ENCODE results near the gene UQCRC2. TPM values are rescaled to one million over a fixed set of nuclear protein-coding genes. Genes with fewer than 3 reads are reported as not detected.
A peak's percentile ranks its signal among the peaks of the same experiment; 100 is the strongest.
"Not testable (repeated sequence)": the region's sequence is repeated elsewhere in the genome, so short reads cannot be mapped to it uniquely, and the experiment has no call there.

The UQCRC2 gene
- total RNA-seq = 100 to 1,000 TPM; 204 to 261 TPM

DNA sequence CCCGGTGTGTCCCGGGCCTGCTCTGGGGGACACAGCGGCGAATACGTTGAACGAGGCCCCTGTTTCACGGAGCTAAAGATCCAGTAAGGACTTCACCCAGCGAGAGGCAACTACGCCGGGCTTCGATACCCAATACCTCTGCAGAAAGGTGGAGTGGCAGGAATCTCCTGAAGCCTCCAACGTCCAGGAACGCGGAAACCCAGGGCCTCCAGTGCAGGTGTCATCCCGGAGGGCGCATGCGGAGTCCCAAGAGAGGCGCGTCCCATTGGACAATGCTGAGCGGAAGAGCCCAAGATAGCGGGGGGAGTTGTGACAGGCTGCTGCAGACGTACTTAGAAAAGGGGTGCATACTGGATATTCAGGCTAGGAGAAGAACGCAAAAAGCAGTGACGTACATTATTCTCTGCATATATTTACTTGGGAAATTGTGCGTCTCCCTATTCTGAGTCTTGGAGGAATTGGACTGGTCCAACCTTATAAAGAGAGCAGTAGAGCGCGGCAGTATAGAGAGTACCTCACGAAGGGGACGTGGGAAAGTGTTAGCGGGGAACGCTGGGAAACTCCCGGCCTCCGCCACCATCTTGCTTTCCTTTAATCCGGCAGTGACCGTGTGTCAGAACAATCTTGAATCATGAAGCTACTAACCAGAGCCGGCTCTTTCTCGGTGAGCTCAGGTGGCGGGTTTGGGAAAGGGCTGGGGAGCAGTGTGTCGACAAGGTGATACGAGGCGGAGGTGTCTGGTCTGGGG is at the start of gene UQCRC2:
TSS of gene UQCRC2 (plus strand) at position 569 of the 748 bp plus-strand sequence. CDS start at position 632, 63 bp downstream.
- Mint-ChIP-seq H3K27me3 (no peaks in the 10 kb centered on the region), H3K4me3 (peak within 1 kb of the TSS; percentile 98), H3K36me3 (peaks cover 8% of the 10 kb centered on the region), H3K9me3 (no peaks in the 10 kb centered on the region), H3K4me1 (ENCODE audit: low read depth in 2 of 2) (peaks cover 28 to 30% of the 10 kb centered on the region in 2 donors), H3K27ac (peak within 1 kb of the TSS; percentile 91 to 99)
- DNase-seq (ENCODE audit: low spot score) (peak; percentile 92), ATAC-seq (peak; percentile 95 to 97)

DNA sequence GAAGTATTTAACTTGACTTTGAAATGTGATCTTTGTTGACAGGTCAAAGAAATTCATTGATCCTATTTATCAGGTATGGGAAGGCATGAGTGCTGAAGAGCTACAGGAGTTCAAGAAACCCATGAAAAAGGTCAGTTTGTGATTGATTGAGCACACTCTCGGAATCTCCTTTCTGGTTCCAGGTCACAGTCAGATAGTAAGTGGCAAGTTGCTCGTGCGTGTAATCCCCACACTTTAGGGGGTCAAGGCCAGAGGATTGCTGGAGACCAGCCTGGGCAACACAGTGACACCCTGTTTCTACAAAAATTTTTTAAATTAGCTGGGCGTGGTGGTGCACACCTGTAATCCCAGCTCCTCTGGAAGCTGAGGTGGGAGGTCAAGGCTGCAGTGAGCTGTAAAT is 20.5 kb upstream of the UQCRC2 start:
- H3K4me3 Mint-ChIP-seq; H3K9me3 Mint-ChIP-seq; ATAC-seq; H3K36me3 Mint-ChIP-seq; DNase-seq (ENCODE audit: low spot score); H3K4me1 Mint-ChIP-seq (ENCODE audit: low read depth in 2 of 2); H3K27me3 Mint-ChIP-seq; H3K27ac Mint-ChIP-seq: not testable (repeated sequence)

DNA sequence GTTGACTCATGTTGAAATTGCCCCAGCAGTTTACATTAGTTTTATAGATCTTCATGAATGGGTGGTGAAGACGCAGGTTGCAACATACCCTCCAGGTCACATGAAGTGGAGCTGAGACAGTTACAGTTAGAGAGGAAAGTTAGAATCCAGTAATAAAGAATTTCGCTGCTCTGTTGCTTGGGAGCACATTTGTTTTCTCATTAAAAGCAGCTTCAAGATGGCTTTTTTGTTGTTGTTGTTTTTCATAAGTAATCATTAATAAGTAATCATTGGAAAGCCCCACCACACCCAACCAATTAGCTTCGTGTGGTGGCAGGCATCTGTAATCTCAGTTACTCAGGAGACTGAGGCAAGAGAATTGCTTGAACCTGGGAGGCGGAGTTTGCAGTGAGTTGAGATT is 19.8 kb upstream of the UQCRC2 start:
- not testable (repeated sequence) for H3K4me3 Mint-ChIP-seq, ATAC-seq

DNA sequence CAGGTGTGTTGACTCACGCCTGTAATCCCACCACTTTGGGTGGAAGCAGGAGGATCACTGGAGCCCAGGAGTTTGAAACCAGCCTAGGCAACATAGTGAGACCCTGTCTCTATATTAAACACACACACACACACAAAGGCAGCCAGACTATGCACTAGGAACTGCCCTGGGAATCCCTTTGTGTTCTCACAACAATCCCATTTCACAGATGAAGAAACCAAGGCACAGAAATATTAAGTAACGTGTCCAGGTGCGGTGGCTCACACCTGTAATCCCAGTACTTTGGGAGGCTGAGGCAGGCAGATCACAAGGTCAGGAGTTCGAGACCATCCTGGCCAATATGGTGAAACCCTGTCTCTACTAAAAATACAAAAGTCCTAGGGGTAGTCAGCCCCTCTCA is 19.4 kb upstream of the UQCRC2 start:
- not testable (repeated sequence) for ATAC-seq; H3K27me3 Mint-ChIP-seq; H3K9me3 Mint-ChIP-seq; H3K27ac Mint-ChIP-seq; H3K4me1 Mint-ChIP-seq (ENCODE audit: low read depth in 2 of 2); DNase-seq (ENCODE audit: low spot score); H3K36me3 Mint-ChIP-seq; H3K4me3 Mint-ChIP-seq

More for the DNA sequence above, 19.8 kb upstream of the UQCRC2 start:
- not testable (repeated sequence) for DNase-seq (ENCODE audit: low spot score); H3K36me3 Mint-ChIP-seq; H3K4me1 Mint-ChIP-seq (ENCODE audit: low read depth in 2 of 2); H3K9me3 Mint-ChIP-seq; H3K27ac Mint-ChIP-seq; H3K27me3 Mint-ChIP-seq

DNA sequence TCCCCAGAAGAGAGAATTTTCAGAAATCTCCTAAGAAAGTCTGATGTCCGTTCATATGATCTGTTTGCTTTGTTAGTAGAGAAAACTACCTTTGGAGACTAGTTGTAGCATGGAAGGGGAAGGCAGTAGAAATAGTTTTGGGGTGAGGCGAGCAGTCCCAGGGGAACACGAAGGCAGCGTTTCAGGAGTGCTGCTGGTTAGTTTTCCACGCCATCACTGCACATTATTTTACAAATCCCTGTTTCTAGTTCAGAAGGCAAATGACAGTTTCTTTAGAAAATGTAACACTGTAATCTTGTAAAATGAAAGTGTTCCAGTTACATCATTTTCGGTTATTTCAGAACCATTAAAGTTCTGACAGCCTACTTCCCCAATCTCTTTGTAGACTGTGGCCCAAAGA is 16.9 kb upstream of the UQCRC2 start:
- not testable (repeated sequence) for ATAC-seq; H3K27ac Mint-ChIP-seq; H3K9me3 Mint-ChIP-seq; DNase-seq (ENCODE audit: low spot score); H3K27me3 Mint-ChIP-seq; H3K36me3 Mint-ChIP-seq; H3K4me1 Mint-ChIP-seq (ENCODE audit: low read depth in 2 of 2); H3K4me3 Mint-ChIP-seq

DNA sequence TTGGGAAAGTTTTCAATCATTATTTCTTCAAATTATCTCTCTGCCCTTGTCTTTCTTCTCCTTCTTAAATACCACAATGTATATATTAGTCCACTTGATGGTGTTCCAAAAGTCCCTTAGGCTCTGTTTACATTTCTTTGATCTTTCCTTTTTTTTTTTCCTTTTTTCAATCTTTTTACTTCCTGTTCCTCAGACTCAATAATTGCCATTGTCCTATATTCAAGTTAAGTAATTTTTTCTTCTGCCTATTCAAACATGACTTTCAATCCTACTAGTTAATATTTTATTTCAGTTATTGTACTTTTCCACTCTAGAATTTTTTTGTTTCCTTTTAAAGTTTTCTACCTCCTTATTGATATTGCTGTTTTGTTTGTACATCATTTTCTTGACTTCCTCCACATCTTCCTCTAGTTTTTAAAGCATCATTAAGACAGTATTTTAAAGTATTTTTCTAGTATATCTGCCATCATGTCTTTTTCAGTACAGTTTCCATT is 15.8 kb upstream of the UQCRC2 start:
- Mint-ChIP-seq H3K27ac (no peak overlapping the region), H3K27me3 (peaks cover 0 to 5% of the 10 kb centered on the region in 2 donors), H3K4me1 (ENCODE audit: low read depth in 2 of 2) (peaks cover 0 to 7% of the 10 kb centered on the region in 2 donors), H3K4me3 (no peak overlapping the region), H3K36me3 (no peaks in the 10 kb centered on the region), H3K9me3 (no peaks in the 10 kb centered on the region)
- ATAC-seq (no peak), DNase-seq (ENCODE audit: low spot score) (no peak)

DNA sequence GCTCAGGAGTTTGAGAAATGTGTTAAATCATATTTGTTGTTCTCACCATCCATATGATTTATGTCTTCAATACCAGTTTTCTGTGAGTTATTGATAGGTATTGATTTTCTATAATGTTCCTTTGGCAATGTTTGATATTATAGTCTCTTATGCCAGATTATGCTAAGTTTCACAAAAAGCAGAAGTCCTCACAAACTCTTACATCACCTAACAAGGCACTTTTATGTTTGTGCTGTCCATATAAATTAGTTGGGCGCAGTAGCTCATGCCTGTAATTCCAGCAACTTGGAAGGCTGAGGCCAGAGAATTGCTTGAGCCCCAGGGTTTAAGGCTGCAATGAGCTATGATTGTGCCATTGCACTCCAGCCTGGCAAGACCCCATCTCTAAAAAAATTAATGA is 12.6 kb upstream of the UQCRC2 start:
- Mint-ChIP-seq H3K9me3 (no peaks in the 10 kb centered on the region), H3K4me3 (no peak overlapping the region), H3K27ac (no peak overlapping the region)

DNA sequence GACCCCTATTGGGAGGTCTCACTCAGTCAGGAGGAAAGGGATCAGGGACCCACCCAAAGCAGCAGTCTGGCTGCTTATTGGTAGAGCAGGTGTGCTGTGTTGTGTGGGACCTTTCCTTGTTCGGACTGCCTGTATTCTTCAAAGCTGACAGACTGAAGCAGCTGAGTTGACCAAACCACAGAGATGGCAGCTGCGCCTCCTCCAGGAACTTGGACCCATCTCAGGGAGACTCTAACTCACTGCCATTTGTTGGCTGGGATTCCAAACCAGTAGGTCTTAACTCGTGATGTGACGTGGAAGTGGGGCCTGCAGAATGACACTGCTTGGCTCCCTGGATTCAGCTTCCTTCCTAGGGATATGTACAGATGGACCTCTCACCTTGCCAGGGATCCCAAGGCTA is 9.6 kb upstream of the UQCRC2 start:
- no peak for ATAC-seq
- H3K36me3 Mint-ChIP-seq = no peaks in the 10 kb centered on the region
- H3K4me1 Mint-ChIP-seq (ENCODE audit: low read depth in 2 of 2) = peaks cover 0 to 12% of the 10 kb centered on the region in 2 donors
- no peak for DNase-seq (ENCODE audit: low spot score)
- H3K9me3 Mint-ChIP-seq = no peaks in the 10 kb centered on the region
- H3K27ac Mint-ChIP-seq = no peak overlapping the region
- no peaks in the 10 kb centered on the region for H3K27me3 Mint-ChIP-seq
- H3K4me3 Mint-ChIP-seq = no peak overlapping the region

More for the DNA sequence above, 12.6 kb upstream of the UQCRC2 start:
- DNase-seq (ENCODE audit: low spot score) (no peak), ATAC-seq (no peak)
- Mint-ChIP-seq H3K27me3 (peaks cover 0 to 5% of the 10 kb centered on the region in 2 donors), H3K4me1 (ENCODE audit: low read depth in 2 of 2) (peaks cover 0 to 4% of the 10 kb centered on the region in 2 donors), H3K36me3 (no peaks in the 10 kb centered on the region)

DNA sequence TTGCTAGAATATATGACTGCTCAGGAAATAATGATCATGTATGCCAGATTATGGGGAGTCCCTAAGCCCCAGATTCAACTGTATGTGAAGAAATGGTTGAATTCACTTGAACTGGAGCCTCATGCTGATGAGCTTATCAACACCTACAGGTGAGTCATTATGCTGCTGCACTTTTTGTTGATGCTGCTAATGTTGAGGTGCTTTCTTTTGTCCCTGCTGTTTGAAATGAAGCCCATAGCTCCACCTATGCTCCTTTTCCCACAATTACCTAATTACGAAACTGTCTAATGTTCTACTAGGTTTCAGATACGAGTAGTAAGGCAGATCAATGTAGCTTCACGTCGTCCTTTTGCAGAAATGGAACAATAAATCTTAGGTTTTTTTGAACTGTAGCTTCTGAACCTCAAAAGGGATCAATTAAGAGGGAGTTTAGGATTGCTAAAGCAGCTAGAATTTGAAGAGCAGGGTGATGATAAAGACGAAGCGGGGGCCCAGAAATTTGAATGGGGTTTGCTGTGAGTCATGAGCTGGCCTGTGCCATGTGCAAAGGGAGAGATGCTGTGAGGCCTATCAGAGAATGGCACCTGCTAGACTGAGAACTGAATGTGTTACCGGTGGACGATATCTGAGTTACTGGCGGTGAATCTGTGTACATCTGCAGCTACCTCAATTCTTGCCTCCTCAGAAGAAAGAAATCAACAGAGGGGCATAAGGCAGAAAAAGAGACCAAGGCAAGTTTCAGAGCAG is 6.1 kb upstream of the UQCRC2 start:
- H3K27ac Mint-ChIP-seq = peak overlapping the region in 1 of 2 donors; percentile 3
- no peak overlapping the region for H3K4me3 Mint-ChIP-seq
- ATAC-seq (no peak), DNase-seq (ENCODE audit: low spot score) (no peak)
- H3K9me3 Mint-ChIP-seq = no peaks in the 10 kb centered on the region
- H3K4me1 Mint-ChIP-seq (ENCODE audit: low read depth in 2 of 2) = peaks cover 12 to 19% of the 10 kb centered on the region in 2 donors
- no peaks in the 10 kb centered on the region for H3K36me3 Mint-ChIP-seq
- no peaks in the 10 kb centered on the region for H3K27me3 Mint-ChIP-seq

DNA sequence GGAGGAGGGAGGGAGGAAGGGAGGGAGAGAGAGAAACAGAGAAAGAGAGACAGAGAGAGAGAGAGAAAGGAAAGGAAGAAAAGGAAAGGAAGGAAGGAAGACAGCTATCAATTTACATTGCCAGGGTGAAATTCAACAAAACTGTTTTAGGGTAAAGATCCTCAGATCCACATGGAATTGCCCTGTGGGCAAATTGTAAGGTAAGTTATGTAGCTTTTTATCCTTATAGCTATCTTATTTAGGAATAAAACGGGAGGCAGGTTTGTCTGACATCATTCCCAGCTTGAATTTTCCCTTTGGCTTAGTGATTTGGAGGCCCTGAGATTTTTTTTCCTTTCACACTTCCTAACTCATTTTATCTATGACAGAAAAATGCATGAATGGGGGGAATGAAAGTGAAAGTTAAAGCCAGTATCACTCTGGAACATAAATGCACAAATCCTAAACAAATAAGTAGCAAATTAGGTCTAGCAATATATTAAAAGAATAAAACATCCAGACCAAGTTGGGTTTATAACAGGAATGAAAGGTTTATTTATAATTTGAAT is 3.4 kb upstream of the UQCRC2 start:
- H3K27me3 Mint-ChIP-seq = no peaks in the 10 kb centered on the region
- DNase-seq (ENCODE audit: low spot score) = no peak
- H3K9me3 Mint-ChIP-seq = no peaks in the 10 kb centered on the region
- ATAC-seq = no peak
- peaks cover 4% of the 10 kb centered on the region for H3K36me3 Mint-ChIP-seq
- no peak overlapping the region for H3K4me3 Mint-ChIP-seq
- H3K4me1 Mint-ChIP-seq (ENCODE audit: low read depth in 2 of 2) = peaks cover 22 to 27% of the 10 kb centered on the region in 2 donors
- H3K27ac Mint-ChIP-seq = no peak overlapping the region

DNA sequence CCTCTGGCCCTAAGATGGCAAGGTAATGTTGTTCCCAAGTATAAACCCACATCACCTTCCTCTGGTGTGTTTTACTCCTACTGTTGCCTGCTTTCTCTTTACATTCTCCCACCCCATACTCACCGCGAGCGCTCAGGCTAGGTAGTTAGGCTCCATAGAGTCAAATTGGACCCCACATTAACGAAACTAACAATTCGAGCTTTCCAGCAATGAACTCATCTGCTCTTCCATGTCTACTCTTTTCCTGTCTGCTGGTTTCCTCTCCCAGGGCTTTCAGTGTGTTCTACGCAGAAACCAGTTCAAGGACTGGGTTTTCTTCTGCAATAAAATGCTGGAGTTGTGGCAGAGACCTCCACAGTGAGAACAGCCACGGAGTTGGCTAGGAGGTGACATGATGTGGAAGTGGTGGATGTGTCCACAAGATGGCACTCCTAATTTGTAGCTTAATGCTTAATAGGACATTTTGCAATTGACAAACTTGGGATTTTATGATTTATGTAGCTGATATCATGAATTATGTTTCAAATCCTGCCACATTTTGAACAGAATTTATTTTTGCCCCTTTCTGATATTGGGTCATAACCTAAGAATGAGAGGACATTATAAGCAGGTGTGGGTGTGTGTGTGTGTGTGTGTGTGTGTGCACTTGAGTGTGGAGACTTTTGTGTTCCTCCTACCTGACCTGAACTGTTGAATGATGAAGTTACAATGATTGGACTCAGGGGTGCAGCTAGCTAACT is 2.2 kb upstream of the UQCRC2 start:
- Mint-ChIP-seq H3K4me3 (peak overlapping the region; percentile 98), H3K4me1 (ENCODE audit: low read depth in 2 of 2) (peaks cover 22 to 27% of the 10 kb centered on the region in 2 donors), H3K27me3 (no peaks in the 10 kb centered on the region), H3K27ac (peak overlapping the region in 1 of 2 donors; percentile 63), H3K36me3 (peaks cover 4% of the 10 kb centered on the region), H3K9me3 (no peaks in the 10 kb centered on the region)
- ATAC-seq = no peak
- no peak for DNase-seq (ENCODE audit: low spot score)

DNA sequence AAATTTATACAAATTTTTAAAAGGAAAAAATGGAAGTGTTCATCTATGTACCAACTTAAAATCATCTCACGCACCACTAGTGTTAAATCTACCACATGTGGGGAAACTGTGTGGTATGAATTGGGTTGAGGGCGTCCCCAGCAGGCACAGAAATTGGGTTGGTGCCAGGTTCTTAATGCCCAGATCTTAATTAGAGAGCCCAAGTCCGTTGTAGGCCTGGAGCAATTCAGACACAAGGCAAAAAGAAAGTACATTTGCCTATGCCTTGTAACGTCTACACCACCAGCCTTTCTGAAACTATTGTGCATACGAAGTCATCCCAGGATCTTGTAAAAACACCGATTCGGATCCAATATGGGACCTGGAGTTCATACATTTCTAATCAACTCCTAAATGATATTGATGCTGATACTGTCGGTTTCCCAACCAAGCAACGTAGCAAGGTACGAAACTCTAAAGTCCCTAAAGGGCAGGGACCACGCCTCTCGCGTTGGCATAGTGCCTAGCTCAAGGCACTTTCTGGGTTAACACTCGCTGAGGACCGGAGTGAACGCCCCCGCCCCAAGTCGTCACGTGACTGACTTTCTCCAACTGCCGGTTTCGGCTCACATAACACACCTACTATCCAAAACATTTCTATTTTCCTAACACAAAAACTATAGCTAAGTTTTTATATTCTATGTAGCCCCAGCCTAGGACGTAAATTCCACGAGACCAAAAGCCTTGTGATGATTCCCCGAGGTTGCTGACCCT is 945 bp upstream of the UQCRC2 start:
- peak; percentile 68 to 71 for ATAC-seq
- Mint-ChIP-seq H3K36me3 (peaks cover 4% of the 10 kb centered on the region), H3K4me1 (ENCODE audit: low read depth in 2 of 2) (peaks cover 22 to 25% of the 10 kb centered on the region in 2 donors), H3K27me3 (no peaks in the 10 kb centered on the region), H3K27ac (peak overlapping the region; percentile 91 to 99), H3K4me3 (peak overlapping the region; percentile 98), H3K9me3 (no peaks in the 10 kb centered on the region)
- DNase-seq (ENCODE audit: low spot score) = peak; percentile 86

DNA sequence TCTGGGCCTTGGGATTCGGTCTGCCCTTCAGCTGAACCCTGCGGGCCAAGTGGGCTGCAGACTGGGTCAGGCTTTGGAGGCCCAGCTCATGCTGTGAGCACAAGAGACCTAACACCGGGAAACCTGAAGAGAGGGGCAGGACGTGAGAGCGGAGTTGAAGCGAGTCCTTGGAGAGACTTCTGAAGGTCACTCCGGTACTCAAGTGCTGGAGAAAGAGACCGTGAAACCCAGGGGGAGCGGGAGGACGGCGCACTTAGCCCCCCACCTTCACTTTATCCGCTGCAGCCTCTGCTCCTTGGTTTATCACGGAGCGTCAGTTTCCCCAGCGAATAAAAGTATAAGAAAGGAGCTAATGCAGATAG is 361 bp downstream of the UQCRC2 start:
- Mint-ChIP-seq H3K27ac (peak overlapping the region; percentile 91 to 99), H3K4me1 (ENCODE audit: low read depth in 2 of 2) (peaks cover 28 to 35% of the 10 kb centered on the region in 2 donors), H3K27me3 (no peaks in the 10 kb centered on the region), H3K36me3 (peaks cover 9% of the 10 kb centered on the region), H3K4me3 (peak overlapping the region; percentile 98), H3K9me3 (no peaks in the 10 kb centered on the region)
- ATAC-seq (peak; percentile 46 to 53), DNase-seq (ENCODE audit: low spot score) (no peak)
